ENCODE data around the gene TRIM63. TPM values are rescaled to one million over a fixed set of nuclear protein-coding genes. Genes with fewer than 3 reads are reported as not detected.
A peak's percentile ranks its signal among the peaks of the same experiment; 100 is the strongest.

TRIM63 gene
- total and polyA plus RNA-seq, 11 donors, result 136 to 598 (median 204) TPM

- TF ChIP-seq POLR2A (IDR thresholded peaks at IDR 0.05) (no peak), CTCF (IDR thresholded peaks at IDR 0.05) (no peak)
- ATAC-seq (no peak), DNase-seq (no peak)
- H3K27me3 ChIP-seq, result peaks cover 0 to 19% (median 0%) of the 10 kb centered on the region in 9 donors
- peaks cover 0 to 30% (median 0%) of the 10 kb centered on the region in 12 donors for H3K4me1 ChIP-seq
- H3K27ac ChIP-seq, result no peak overlapping the region
- no peak overlapping the region for H3K4me3 ChIP-seq
- peaks cover 0 to 14% (median 0%) of the 10 kb centered on the region in 9 donors for H3K36me3 ChIP-seq
- WGBS, 4 donors, result 83 to 88% (median 86%) methylated on average over 1 of the region's 1 CpG
- H3K9me3 ChIP-seq, result no peaks in the 10 kb centered on the region
- intact Hi-C loops (cut with DNase I), result no loop called here
Measured at GRCh38 chr1:26069941-26070295, 2.5 kb upstream of the TRIM63 start.

- intact Hi-C loops (cut with DNase I), result loop anchor here in 3 of 10 donors (1.0 to 2.0 kb wide), 3 partner anchors 16 to 28 kb away; no protein-coding TSS in a partner anchor
- peak; percentile 88 to 92 (median 91) for ATAC-seq
- DNase-seq, result peak; percentile 77 to 90 (median 85)
- peaks cover 0 to 21% (median 0%) of the 10 kb centered on the region in 12 donors for H3K4me1 ChIP-seq
- no peaks in the 10 kb centered on the region for H3K9me3 ChIP-seq
- H3K4me3 ChIP-seq, result peak overlapping the region; percentile 43 to 91 (median 63)
- H3K27ac ChIP-seq, result peak overlapping the region; percentile 71 to 100 (median 88)
- peaks cover 0 to 19% (median 0%) of the 10 kb centered on the region in 9 donors for H3K27me3 ChIP-seq
- TF ChIP-seq POLR2A (IDR thresholded peaks at IDR 0.05) (no peak), CTCF (IDR thresholded peaks at IDR 0.05) (no peak)
- WGBS, 4 donors, result 16 to 45% (median 22%) methylated on average over 4 of the region's 4 CpGs
- H3K36me3 ChIP-seq, result peaks cover 0 to 38% (median 0%) of the 10 kb centered on the region in 9 donors
Measured at GRCh38 chr1:26066857-26067256, 573 bp downstream of the TRIM63 start.

GRCh38 chr1:26066160-26066559, 1.3 kb downstream of the TRIM63 start:
- Histone ChIP-seq H3K9me3 (no peaks in the 10 kb centered on the region), H3K4me1 (peaks cover 0 to 23% (median 2%) of the 10 kb centered on the region in 12 donors), H3K36me3 (peaks cover 0 to 45% (median 2%) of the 10 kb centered on the region in 9 donors), H3K27me3 (peaks cover 0 to 21% (median 0%) of the 10 kb centered on the region in 9 donors), H3K4me3 (peak overlapping the region; percentile 43 to 91 (median 63)), H3K27ac (peak overlapping the region; percentile 54 to 100 (median 87))
- ATAC-seq (peak in 3 of 4 donors; percentile 2 to 9 (median 5)), DNase-seq (no peak)
- intact Hi-C loops (cut with DNase I), result loop anchor here in 1 of 10 donors (2.0 kb wide), 1 partner anchor 29 kb away; no protein-coding TSS in a partner anchor
- WGBS, 4 donors, result 39 to 52% (median 44%) methylated on average over 7 to 15 of the region's 15 CpGs
- no peak for TF ChIP-seq POLR2A (IDR thresholded peaks at IDR 0.05)

GRCh38 chr1:26064553-26064952, 2.9 kb downstream of the TRIM63 start:
- no peak for DNase-seq
- WGBS, 4 donors, result 45 to 53% (median 47%) methylated on average over 3 of the region's 3 CpGs
- H3K9me3 ChIP-seq, result no peaks in the 10 kb centered on the region
- H3K4me1 ChIP-seq, result peaks cover 0 to 39% (median 7%) of the 10 kb centered on the region in 12 donors
- TF ChIP-seq CTCF (IDR thresholded peaks at IDR 0.05) (no peak), POLR2A (IDR thresholded peaks at IDR 0.05) (no peak)
- peak overlapping the region; percentile 17 to 91 (median 63) for H3K4me3 ChIP-seq
- peak overlapping the region in 11 of 12 donors; percentile 45 to 100 (median 86) for H3K27ac ChIP-seq
- peaks cover 0 to 61% (median 17%) of the 10 kb centered on the region in 9 donors for H3K36me3 ChIP-seq
- H3K27me3 ChIP-seq, result peaks cover 0 to 27% (median 0%) of the 10 kb centered on the region in 9 donors
- no peak for ATAC-seq
- intact Hi-C loops (cut with DNase I), result no loop called here

Measured in heart left ventricle (tissue), 16 donors.